Muscle of arm (tissue), 12 donors: ENCODE measurements around the gene MS4A6A. TPM values are rescaled to one million over a fixed set of nuclear protein-coding genes. Genes with fewer than 3 reads are reported as not detected.
"Not testable (repeated sequence)": the region's sequence is repeated elsewhere in the genome, so short reads cannot be mapped to it uniquely, and the experiment has no call there.

Source experiments
- DNase-seq: peaks from one replicate; pipeline ENCODE4 v3.0.0-alpha.2; 2013
- polyA plus RNA-seq, 12 donors: library from polyadenylated mRNA; unstranded; fragments of 120-200 nt; gene quantifications; one replicate each; pipeline ENCODE4 v1.2.1, GENCODE V29; 2013; ENCODE audit not compliant: insufficient read length in 12 of 12

Gene MS4A6A
- polyA plus RNA-seq, 12 donors: 12.5 to 37.5 (median 26.6) TPM; not detected in 1

- not testable (repeated sequence) for DNase-seq
Measured at GRCh38 chr11:60185512-60185827, 2.6 kb upstream of the MS4A6A start.

DNA sequence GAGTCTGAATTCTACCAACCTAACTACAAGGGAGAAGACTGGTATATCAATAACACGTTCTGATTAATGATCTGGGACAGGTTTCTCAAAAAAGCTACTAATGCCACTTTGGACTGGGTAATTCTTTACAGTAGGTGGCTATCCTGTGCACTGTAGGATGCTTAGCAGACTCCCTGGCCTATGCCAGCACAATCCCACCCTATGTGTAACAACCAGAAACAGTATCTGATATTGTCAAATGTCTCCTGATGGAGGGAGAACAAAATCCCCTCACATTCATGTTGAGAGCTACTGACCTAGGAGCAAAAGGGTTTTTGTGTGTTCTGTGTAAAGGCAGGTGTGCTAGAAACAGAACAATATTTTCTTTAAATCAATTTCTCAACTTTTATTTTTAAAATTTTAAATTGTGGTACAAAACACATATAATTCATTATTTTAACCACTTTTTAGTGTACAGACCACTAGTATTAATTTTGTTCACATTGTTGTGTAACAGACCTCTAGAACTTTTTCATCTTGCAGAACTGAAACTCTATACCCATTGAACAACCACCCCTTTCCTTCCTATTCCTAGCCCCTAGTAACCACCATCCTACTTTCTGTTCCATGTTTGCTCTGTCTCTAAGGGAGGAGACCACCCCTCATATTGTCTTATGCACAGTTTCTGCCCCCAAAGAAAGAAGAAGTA lies 2.1 kb upstream of the MS4A6A start:
- no peak for DNase-seq

DNA sequence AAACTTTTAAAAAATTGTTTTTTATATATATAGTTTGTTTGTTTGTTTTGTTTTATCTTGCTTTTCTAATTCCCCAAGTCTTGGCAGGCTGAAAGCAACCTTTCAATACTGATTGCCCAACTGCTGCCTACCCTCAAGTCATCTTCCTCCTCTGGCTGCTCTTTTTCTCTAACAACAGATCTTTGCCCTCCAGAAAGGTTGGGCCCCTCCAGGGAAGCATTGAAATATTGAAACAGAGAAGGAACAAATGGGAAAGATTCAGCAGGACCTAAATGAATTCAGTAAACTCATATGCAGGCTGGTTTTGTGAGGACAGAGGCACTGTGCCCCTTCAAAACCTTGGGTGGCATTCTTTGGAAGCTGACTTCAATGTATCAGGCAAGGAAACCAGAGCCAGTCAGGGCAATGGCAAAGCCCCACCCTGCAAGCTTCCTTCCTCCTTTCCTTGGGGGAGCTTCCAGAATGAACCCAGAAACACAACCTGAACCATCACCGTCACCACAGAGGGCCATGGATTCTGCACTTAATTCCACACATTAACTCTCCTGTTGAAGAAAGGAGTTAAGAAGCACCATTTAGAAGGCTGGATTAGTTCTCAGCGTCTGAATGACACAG lies 815 bp upstream of the MS4A6A start:
- no peak for DNase-seq

GRCh38 chr11:60175860-60176275 lies 7.0 kb downstream of the MS4A6A start:
- no peak for DNase-seq

DNA sequence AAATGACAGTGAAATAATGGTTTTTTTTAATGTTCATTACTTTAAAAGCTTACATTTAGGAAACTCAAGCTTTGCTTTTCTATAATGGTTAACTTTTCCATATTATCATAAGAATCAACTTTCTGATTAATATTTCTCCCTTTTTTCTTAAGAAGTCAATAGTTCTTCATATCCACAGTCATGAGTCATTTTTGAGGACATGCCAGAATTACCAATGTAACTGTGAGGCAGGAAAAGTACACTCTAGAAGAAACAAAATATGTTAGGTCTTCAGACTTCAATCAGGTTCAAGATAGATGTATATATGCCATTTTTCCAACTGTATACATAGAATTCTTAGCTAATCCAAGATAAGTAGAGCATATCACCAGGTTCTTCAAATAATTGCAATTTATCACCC lies 10.9 kb downstream of the MS4A6A start:
- DNase-seq: no peak

- DNase-seq: no peak
Measured at GRCh38 chr11:60170566-60170965, 12.3 kb downstream of the MS4A6A start.

- DNase-seq: no peak
Measured at GRCh38 chr11:60169264-60169915, 13.5 kb downstream of the MS4A6A start.

DNA sequence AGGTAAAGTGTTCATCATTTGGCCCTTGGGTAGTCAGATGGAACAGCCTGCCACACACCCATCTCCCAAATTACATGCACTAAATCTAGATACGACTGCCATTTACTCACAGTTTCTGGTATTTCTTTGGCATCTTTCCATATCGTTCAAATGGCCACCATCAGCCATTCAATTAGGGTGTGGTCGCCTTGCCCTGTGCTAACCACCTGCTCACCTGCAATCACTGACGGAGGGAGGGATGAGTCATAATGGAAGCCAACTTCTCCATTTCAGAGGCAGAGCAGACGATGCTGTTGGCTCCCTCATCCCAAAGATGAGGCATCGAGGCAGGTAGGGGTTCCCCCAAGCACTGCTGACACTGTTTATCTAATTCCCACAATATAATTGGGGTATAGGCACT lies 14.6 kb downstream of the MS4A6A start:
- DNase-seq: no peak

DNA sequence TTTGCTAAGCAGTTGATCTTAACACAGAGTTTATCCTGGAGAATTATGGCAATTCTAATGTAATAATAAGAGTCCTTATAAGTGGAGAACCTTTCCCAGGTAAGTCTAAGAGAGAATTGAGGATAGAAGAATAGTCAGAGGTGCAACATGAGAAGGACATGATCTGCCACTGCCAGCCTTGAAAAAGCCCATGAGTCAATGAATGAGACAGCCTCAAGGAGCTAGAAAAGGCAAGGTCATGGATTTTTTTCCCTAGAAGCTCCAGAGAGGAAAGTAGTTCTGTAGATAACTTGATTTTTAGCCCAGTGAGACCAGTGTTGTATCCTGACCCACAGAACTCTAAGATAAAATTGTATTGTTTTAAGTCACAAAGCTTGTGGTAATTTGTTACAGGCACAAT lies 16.9 kb downstream of the MS4A6A start:
- DNase-seq: no peak

DNA sequence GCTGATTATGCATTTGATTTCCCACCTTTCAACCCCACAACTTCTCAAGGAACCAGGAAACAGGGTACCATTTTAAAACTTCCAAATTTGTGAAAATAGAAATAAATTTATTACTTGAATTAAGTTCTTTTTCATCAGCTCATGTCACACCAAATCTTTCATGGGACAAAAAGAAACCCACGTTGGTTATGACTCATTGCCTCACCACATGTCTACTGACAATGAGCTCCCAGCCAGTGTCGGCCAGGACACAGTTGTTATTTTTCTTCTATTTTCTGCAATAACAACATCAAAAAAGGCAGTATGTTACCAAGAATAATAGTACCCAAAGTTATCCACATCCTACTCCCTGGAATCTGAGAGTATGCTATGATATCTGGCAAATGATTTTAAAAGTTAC lies 17.3 kb downstream of the MS4A6A start:
- no peak for DNase-seq

- DNase-seq: no peak
Measured at GRCh38 chr11:60164550-60165075, 18.3 kb downstream of the MS4A6A start.

- no peak for DNase-seq
Measured at GRCh38 chr11:60161766-60162165, 21.1 kb downstream of the MS4A6A start.

- DNase-seq: no peak
Measured at GRCh38 chr11:60161107-60161506, 21.8 kb downstream of the MS4A6A start.

GRCh38 chr11:60159868-60160267 lies 23.0 kb downstream of the MS4A6A start:
- DNase-seq: no peak

DNA sequence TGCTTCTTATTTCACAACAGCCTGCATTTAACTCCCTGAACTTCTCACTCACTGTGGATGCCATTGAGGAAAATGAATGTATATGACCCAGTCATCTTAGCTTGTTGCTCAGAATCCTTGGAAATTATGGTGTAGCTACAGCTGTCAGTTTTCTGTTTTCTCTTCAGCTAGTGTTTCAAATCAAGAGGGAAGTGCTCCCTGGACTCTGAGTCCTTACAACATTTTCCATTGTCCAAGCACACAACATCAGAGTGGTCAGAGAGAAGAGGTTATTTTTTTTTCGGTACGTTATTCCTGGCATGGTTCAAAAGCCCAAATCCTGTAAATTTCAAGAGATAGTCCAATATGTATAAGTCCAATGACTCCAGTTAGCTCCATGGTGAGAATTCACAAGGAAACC lies 23.6 kb downstream of the MS4A6A start:
- no peak for DNase-seq

DNA sequence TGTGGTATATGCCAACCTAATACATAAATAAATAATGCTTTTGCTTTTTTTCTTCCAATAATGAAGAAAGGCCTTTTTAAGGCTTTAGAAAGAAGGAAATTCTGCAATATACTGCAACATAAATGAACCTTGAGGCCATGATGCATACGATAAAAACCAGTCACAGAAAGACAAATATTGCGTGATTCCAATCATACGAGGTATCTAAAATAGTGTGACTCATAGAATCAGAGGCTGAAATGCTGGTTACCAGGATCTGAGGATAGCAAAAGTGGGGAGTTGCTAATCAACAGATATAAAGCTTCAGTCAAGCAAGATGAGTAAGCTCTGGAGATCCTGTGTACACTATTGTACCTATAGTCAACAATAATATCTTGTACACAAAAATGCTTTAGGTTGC lies 24.2 kb downstream of the MS4A6A start:
- DNase-seq: no peak

DNA sequence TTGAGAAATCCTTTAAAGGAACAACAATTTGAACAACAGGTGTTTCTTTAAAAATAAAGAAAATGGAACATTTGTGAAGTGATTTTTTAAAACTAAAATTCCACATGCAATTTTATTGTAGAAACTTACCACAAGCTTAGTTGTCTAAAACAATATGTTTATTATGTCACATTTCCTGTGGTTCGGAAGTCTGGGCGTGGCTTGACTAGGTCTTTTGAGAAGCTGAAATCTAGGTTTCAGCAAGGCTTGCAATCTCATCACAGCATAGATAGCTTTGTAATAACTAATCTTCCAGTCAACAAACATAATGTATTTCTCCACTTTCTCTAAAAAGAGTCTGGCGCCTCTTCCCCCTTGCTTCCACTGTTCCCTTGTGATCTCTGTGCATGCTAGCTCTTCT lies 27.0 kb downstream of the MS4A6A start:
- no peak for DNase-seq

DNA sequence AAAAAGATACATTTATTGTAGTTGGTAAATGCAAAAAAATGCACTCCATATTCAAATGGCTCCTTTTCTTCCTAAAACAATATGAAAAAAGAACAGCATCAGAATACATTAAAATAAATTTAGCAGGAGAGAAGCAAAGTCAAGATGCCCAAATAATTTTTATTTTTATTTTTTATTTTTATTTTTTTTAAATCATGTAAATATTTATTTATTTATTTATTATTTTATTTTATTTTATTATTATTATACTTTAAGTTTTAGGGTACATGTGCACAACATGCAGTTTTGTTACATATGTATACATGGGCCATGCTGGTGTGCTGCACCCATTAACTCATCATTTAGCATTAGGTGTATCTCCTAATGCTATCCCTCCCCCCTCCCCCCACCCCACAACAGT lies 30.2 kb downstream of the MS4A6A start:
- not testable (repeated sequence) for DNase-seq

DNA sequence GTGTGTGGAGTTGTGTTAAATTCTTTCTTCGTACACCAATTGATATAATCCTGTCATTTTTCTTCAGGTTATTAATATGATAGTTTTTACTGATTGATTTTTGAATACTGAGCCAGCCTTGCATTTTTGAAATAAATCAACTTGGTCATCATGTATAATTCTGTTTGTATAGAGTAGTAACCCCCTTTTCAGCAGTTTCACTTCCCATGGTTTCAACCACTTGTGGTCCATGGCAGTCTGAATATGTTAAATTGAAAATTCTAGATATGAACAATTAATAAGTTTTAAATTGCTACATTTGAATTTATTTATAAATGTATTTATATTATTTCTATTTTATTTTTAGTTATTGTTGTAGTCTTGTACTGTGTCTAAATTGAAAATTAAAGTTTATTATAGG lies 32.6 kb downstream of the MS4A6A start:
- no peak for DNase-seq

- DNase-seq: no peak
Measured at GRCh38 chr11:60145677-60146076, 37.2 kb downstream of the MS4A6A start.

- no peak for DNase-seq
Measured at GRCh38 chr11:60143768-60144167, 39.1 kb downstream of the MS4A6A start.

- no peak for DNase-seq
Measured at GRCh38 chr11:60133917-60134316, 49.0 kb downstream of the MS4A6A start.

DNA sequence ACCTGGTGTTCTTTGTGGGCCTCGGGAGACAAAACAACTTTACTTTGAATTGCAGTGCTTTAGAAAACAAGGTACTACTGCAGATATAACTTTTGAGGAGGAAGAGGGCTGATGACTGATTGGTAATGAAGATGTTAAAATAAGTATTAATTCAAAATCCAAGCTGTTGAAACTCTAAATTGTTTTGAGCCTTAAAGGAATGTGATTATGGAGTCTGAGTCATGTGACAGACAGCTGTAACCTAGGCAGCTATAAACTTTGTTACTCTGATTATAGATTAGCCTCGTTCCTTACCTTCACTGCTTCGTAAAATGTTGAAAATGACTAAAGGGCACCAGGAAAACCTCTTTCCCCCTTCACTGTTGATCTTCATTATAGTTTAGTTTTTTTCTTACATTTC lies 51.0 kb downstream of the MS4A6A start:
- no peak for DNase-seq
